PC-9 (cell line): Measurements from ENCODE around the gene AKAP14. TPM values are rescaled to one million over a fixed set of nuclear protein-coding genes. Genes with fewer than 3 reads are reported as not detected.

Experiments
- BruUV-seq: library from RNA; stranded (reverse); fragments of 400-500 nt; replicated peaks from 2 replicates; lab custom pipeline; 2021; lab: Mats Ljungman, UMichigan
- CTCF ChIA-PET: fragments of 300-600 bp; sonication (Branson Sonifier 250); formaldehyde crosslinking; loops from one replicate; lab custom pipeline; 2022; ENCODE audit warnings: antibody characterized with exemption; lab: Charles Lee
- POLR2A ChIA-PET: fragments of 300-600 bp; sonication (Branson Sonifier 250); formaldehyde crosslinking; loops from one replicate; lab custom pipeline; 2022; ENCODE audit warnings: antibody characterized with exemption; ENCODE audit not compliant: unreplicated experiment; lab: Charles Lee
- DNase-seq, 2 experiments: peaks; one replicate each; pipeline versions ENCODE4 v3.0.0 to v3.0.0-alpha.2; 2015 to 2022; ENCODE audit warnings: mixed read lengths in 1 of 2
- H2AFZ ChIP-seq: fragments of 200-600 bp; sonication (generic); 2 replicates; pipeline ENCODE4 v1.8.1; 2017; ENCODE audit warnings: antibody characterized with exemption
- H3F3A ChIP-seq: fragments of 200-600 bp; sonication (generic); 2 replicates; pipeline ENCODE4 v1.8.1; 2017; ENCODE audit warnings: antibody characterized with exemption, mild to moderate bottlenecking, low read depth; ENCODE audit not compliant: insufficient read depth
- H3K27ac ChIP-seq: fragments of 200-600 bp; sonication (generic); 2 replicates; pipeline ENCODE4 v1.6.1; 2016; ENCODE audit warnings: mixed run types
- H3K27me3 ChIP-seq: fragments of 200-600 bp; sonication (generic); 2 replicates; pipeline ENCODE4 v1.6.1; 2016; ENCODE audit warnings: low read depth, mixed run types; ENCODE audit not compliant: insufficient read depth
- H3K36me3 ChIP-seq: fragments of 200-600 bp; sonication (generic); 2 replicates; pipeline ENCODE4 v1.6.1; 2016; ENCODE audit warnings: low read depth, mixed run types
- H3K4me1 ChIP-seq: fragments of 200-600 bp; sonication (generic); replicated peaks from 2 replicates; pipeline ENCODE4 v1.6.1; 2016; ENCODE audit warnings: mixed run types; ENCODE audit not compliant: insufficient read depth
- H3K4me2 ChIP-seq: fragments of 200-600 bp; sonication (generic); 2 replicates; pipeline ENCODE4 v1.6.1; 2017; ENCODE audit warnings: mixed run types
- H3K4me3 ChIP-seq: fragments of 200-600 bp; sonication (generic); 2 replicates; pipeline ENCODE4 v1.6.1; 2016; ENCODE audit warnings: mixed run types
- H3K79me2 ChIP-seq: fragments of 200-600 bp; sonication (generic); 2 replicates; pipeline ENCODE4 v1.6.1; 2017; ENCODE audit warnings: low read depth, mixed run types
- H3K9me2 ChIP-seq: fragments of 200-600 bp; sonication (generic); 2 replicates; pipeline ENCODE4 v1.8.1; 2017; ENCODE audit warnings: mild to moderate bottlenecking; ENCODE audit not compliant: insufficient read depth
- H3K9me3 ChIP-seq: fragments of 200-600 bp; sonication (generic); 2 replicates; pipeline ENCODE4 v1.8.1; 2016; ENCODE audit warnings: low read depth; ENCODE audit not compliant: insufficient read depth
- H4K20me1 ChIP-seq: fragments of 200-600 bp; sonication (generic); 2 replicates; pipeline ENCODE4 v1.8.1; 2017; ENCODE audit not compliant: insufficient read depth
- EZH2 ChIP-seq: fragments of 200-600 bp; sonication (generic); IDR thresholded peaks from 2 replicates; pipeline ENCODE4 v1.8.0; 2017; ENCODE audit warnings: antibody characterized with exemption, low read depth
- intact Hi-C: fragments of 100-400 bp; cut with micrococcal nuclease; formaldehyde crosslinking; loops from one replicate; pipeline ENCODE4 v1.10.0; 2022; ENCODE audit not compliant: unreplicated experiment
- total RNA-seq: library from RNA; stranded (reverse); gene quantifications from 2 replicates; pipeline ENCODE4 v1.2.3, GENCODE V29; 2021
- TF ChIP-seq, protein P1 (sequence below): fragments of 200-600 bp; sonication (generic); conservative IDR thresholded peaks from 2 replicates; pipeline ENCODE4 v1.6.1; 2017; ENCODE audit warnings: mixed run types, antibody characterized with exemption, mild to moderate bottlenecking, moderate library complexity

The AKAP14 gene
- total RNA-seq, 1 experiment from 2014 or later = 2.7 TPM

DNA sequence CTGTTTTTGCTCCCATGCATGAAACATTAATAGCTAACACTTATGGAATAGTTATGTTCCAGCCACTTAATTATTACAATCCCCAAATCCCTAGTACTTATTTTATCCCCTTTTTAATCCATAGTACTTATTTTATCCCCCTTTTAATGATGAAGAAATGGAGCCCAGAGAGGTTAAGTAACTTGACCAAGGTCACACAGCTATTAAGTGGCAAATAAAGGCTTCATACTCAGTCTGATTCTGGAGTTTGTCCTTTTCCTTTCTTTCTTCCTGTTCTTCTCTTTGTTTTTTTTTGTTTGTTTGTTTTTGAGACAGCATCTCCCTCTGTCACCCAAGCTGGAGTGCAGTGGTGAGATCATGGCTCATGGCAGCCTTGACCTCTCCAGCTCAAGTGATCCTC, 45.6 kb downstream of the AKAP14 start:
- POLR2A ChIA-PET = no interaction called here

DNA sequence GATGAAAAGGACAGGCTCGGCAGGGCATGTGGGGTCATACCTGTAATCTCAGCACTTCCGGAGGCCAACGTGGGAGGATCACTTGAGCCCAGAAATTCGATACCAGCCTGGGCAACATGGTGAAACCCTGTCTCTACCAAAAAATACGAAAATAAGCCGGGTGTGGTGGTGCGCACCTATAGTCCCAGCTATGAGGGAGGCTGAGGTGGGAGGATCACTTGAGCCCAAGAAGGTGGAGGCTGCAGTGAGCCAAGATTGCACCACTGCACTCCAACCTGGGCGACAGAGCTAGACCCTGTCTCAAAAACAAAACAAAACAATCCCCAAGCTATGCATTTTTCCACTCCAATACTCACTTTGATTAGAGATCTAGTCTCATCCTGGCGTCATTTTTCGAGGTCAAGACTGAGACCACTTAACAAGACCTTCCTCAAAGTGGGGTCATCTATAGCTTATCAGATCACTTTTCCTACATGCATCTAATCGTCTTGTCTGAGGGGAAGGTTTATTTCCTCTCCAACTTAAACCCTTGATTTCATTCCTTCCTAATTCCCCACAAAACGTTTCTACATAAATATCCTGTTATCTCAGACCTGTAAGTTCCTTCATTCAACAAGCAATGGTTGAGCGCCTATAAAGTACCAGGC, 46.6 kb downstream of the AKAP14 start:
- DNase-seq = no peak
- H2AFZ ChIP-seq = peak overlapping the region; percentile 95
- ChIA-PET POLR2A (interaction anchor here (0.7 kb wide), 1 partner anchor 451 kb away, joined by 3 read pairs; no protein-coding TSS in a partner anchor), CTCF (interaction anchor here (0.6 kb wide), 1 partner anchor 458 kb away, joined by 3 read pairs; no protein-coding TSS in a partner anchor)
- H3K4me3 ChIP-seq = peak overlapping the region; percentile 79
- H3K9me2 ChIP-seq = no peaks in the 10 kb centered on the region
- H3K27me3 ChIP-seq = no peaks in the 10 kb centered on the region
- peaks cover 14% of the 10 kb centered on the region for H3F3A ChIP-seq
- peaks cover 3% of the 10 kb centered on the region; the same call in 1 of the 2 replicates for H3K36me3 ChIP-seq
- peaks cover 17% of the 10 kb centered on the region for H3K4me1 ChIP-seq
- peaks cover 18% of the 10 kb centered on the region for H3K79me2 ChIP-seq
- peaks cover 3% of the 10 kb centered on the region; the same call in 1 of the 2 replicates for H4K20me1 ChIP-seq
- H3K4me2 ChIP-seq = peak overlapping the region; percentile 83
- intact Hi-C loops = loop anchor here (5.0 kb wide), 2 partner anchors 55 to 330 kb away; no protein-coding TSS in a partner anchor
- H3K9me3 ChIP-seq = no peaks in the 10 kb centered on the region
- H3K27ac ChIP-seq = peak overlapping the region; percentile 81
- TF ChIP-seq, protein P1, sequence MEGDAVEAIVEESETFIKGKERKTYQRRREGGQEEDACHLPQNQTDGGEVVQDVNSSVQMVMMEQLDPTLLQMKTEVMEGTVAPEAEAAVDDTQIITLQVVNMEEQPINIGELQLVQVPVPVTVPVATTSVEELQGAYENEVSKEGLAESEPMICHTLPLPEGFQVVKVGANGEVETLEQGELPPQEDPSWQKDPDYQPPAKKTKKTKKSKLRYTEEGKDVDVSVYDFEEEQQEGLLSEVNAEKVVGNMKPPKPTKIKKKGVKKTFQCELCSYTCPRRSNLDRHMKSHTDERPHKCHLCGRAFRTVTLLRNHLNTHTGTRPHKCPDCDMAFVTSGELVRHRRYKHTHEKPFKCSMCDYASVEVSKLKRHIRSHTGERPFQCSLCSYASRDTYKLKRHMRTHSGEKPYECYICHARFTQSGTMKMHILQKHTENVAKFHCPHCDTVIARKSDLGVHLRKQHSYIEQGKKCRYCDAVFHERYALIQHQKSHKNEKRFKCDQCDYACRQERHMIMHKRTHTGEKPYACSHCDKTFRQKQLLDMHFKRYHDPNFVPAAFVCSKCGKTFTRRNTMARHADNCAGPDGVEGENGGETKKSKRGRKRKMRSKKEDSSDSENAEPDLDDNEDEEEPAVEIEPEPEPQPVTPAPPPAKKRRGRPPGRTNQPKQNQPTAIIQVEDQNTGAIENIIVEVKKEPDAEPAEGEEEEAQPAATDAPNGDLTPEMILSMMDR = no peak
- TF ChIP-seq EZH2 = no peak
- BruUV-seq = TSS peak; percentile 66

More for the DNA sequence above, 45.6 kb downstream of the AKAP14 start:
- Histone ChIP-seq H3K4me2 (peak overlapping the region; percentile 83), H3F3A (peaks cover 14% of the 10 kb centered on the region), H3K9me2 (no peaks in the 10 kb centered on the region), H3K79me2 (peaks cover 18% of the 10 kb centered on the region), H4K20me1 (peaks cover 3% of the 10 kb centered on the region; the same call in 1 of the 2 replicates), H3K9me3 (no peaks in the 10 kb centered on the region), H3K36me3 (peaks cover 11% of the 10 kb centered on the region; the same call in 1 of the 2 replicates), H3K4me3 (peak overlapping the region; percentile 79; the same call in 1 of the 2 replicates), H3K27ac (no peak overlapping the region), H3K4me1 (peaks cover 17% of the 10 kb centered on the region), H2AFZ (no peak overlapping the region), H3K27me3 (no peaks in the 10 kb centered on the region)
- no TSS peak for BruUV-seq
- CTCF ChIA-PET = interaction anchor here (0.7 kb wide), 1 partner anchor 336 kb away, joined by 5 read pairs; no protein-coding TSS in a partner anchor
- no peak for DNase-seq
- TF ChIP-seq EZH2 = no peak
- TF ChIP-seq, protein P1 = no peak
- intact Hi-C loops = loop anchor here (5.0 kb wide), 2 partner anchors 54 to 329 kb away; no protein-coding TSS in a partner anchor

DNA sequence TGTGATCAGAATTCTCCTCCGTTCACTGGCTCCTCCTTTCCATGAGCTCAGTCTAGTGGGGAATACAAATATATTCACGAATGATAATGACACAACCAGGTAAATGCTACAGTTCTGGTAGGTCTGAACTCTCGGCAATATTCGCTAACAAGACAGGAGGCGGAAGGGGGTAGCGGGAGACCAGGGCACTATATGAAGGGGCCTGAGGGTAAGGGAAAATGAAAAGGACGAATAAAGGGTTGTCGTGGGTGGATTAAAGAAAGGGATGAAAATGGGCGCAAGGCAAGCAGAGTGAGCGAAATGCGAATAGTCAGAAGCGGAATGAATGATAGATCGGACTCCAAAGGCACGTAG, 47.1 kb downstream of the AKAP14 start:
- peak in 1 of 2 experiments; percentile 37 for DNase-seq
- peak overlapping the region; percentile 95 for H2AFZ ChIP-seq
- CTCF ChIA-PET = interaction anchor here (0.5 kb wide), 1 partner anchor 56 kb away, joined by 6 read pairs; no protein-coding TSS in a partner anchor

More for the DNA sequence above, 47.1 kb downstream of the AKAP14 start:
- Histone ChIP-seq H3K4me1 (peaks cover 17% of the 10 kb centered on the region), H3K36me3 (peaks cover 3% of the 10 kb centered on the region; the same call in 1 of the 2 replicates), H3K4me3 (peak overlapping the region; percentile 79), H3K79me2 (peaks cover 18% of the 10 kb centered on the region), H4K20me1 (peaks cover 3% of the 10 kb centered on the region; the same call in 1 of the 2 replicates), H3K27me3 (no peaks in the 10 kb centered on the region), H3K9me2 (no peaks in the 10 kb centered on the region), H3K4me2 (peak overlapping the region; percentile 83), H3K9me3 (no peaks in the 10 kb centered on the region), H3K27ac (peak overlapping the region; percentile 81), H3F3A (peaks cover 14% of the 10 kb centered on the region)
- TF ChIP-seq, protein P1 = no peak
- TF ChIP-seq EZH2 = no peak
- intact Hi-C loops = loop anchor here (5.0 kb wide), 2 partner anchors 56 to 331 kb away; no protein-coding TSS in a partner anchor
- POLR2A ChIA-PET = interaction anchor here (0.7 kb wide), 1 partner anchor 451 kb away, joined by 3 read pairs; no protein-coding TSS in a partner anchor
- no TSS peak for BruUV-seq
